Measurements from ENCODE around the gene MOB3A. TPM values are rescaled to one million over a fixed set of nuclear protein-coding genes. Genes with fewer than 3 reads are reported as not detected.
A peak's percentile ranks its signal among the peaks of the same experiment; 100 is the strongest.

Gene MOB3A
- total and polyA plus RNA-seq, 9 of the 15 experiments (the other 6 are each of a cell fraction or from before 2014, with no cell fraction given), result 1.1 to 24.1 (median 6.0) TPM

DNA sequence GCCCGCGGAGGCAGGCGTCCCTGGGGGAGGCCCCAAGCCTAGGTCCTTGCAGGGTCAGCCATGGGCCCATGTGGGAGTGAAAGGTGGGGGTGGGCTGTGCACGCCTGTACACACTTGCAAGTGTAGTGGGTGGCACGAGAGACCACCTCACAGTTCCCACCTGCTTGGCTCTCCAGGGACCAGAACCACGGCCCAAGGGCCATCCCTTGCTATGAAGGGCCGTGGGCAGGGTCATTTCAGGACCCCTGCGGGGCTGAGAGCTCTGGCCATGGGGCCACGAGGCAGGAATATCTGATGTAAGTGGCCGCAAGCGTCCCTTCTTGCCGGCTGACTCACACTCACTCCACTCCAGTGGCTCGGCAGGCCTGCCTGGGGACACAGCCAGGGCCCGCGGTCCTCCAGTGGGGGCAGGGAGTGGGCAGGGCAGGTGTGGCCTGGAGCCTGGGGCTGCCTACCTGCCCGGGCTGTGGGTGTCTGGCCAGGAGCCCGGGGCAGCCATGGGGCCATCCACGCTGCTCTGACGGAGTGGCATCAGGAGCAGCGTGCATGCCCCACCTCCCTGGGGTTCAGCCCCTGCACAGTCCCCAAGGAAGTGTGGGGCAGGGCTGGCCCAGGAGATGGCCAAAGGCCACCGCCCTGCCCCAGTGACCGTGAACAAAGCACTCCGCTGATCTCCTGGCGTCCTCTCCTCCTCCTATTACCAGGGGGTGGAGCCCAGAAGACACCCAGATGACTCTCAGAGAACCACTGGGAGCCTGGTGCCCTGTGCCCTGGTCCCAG is 36.5 kb downstream of the MOB3A start (continued):
- TF ChIP-seq KAT8 (IDR thresholded peaks at IDR 0.05; ENCODE audit: low read depth) (no peak), POU5F1 (IDR thresholded peaks at IDR 0.05; ENCODE audit: borderline replicate concordance, low read depth, low read length, partially characterized antibody) (no peak), SIN3B (IDR thresholded peaks at IDR 0.05; ENCODE audit: low read depth) (no peak; the same call in 1 of the 2 replicates), CBX3 (IDR thresholded peaks at IDR 0.05; ENCODE audit: borderline replicate concordance in 1 of 2, low read length in 2 of 2) (peak in 1 of 2 experiments; percentile 50; a peak in 2 of 3 replicates), CHD4 (IDR thresholded peaks at IDR 0.05; ENCODE audit: insufficient read depth, insufficient replicate concordance, low read depth, low read length, poor library complexity, severe bottlenecking) (no peak), RFX7 (CRISPR knock-in tag; IDR thresholded peaks at IDR 0.05) (no peak)
- TF ChIP-seq, protein P1, sequence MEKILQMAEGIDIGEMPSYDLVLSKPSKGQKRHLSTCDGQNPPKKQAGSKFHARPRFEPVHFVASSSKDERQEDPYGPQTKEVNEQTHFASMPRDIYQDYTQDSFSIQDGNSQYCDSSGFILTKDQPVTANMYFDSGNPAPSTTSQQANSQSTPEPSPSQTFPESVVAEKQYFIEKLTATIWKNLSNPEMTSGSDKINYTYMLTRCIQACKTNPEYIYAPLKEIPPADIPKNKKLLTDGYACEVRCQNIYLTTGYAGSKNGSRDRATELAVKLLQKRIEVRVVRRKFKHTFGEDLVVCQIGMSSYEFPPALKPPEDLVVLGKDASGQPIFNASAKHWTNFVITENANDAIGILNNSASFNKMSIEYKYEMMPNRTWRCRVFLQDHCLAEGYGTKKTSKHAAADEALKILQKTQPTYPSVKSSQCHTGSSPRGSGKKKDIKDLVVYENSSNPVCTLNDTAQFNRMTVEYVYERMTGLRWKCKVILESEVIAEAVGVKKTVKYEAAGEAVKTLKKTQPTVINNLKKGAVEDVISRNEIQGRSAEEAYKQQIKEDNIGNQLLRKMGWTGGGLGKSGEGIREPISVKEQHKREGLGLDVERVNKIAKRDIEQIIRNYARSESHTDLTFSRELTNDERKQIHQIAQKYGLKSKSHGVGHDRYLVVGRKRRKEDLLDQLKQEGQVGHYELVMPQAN (IDR thresholded peaks at IDR 0.05; ENCODE audit: borderline replicate concordance), result no peak
- TF ChIP-seq, protein P2, sequence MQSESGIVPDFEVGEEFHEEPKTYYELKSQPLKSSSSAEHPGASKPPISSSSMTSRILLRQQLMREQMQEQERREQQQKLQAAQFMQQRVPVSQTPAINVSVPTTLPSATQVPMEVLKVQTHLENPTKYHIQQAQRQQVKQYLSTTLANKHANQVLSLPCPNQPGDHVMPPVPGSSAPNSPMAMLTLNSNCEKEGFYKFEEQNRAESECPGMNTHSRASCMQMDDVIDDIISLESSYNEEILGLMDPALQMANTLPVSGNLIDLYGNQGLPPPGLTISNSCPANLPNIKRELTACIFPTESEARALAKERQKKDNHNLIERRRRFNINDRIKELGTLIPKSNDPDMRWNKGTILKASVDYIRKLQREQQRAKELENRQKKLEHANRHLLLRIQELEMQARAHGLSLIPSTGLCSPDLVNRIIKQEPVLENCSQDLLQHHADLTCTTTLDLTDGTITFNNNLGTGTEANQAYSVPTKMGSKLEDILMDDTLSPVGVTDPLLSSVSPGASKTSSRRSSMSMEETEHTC (IDR thresholded peaks at IDR 0.05), result 0 out of 2 replicates have a peak, but pooled peaks have one; percentile 64
- TF ChIP-seq, protein P3, sequence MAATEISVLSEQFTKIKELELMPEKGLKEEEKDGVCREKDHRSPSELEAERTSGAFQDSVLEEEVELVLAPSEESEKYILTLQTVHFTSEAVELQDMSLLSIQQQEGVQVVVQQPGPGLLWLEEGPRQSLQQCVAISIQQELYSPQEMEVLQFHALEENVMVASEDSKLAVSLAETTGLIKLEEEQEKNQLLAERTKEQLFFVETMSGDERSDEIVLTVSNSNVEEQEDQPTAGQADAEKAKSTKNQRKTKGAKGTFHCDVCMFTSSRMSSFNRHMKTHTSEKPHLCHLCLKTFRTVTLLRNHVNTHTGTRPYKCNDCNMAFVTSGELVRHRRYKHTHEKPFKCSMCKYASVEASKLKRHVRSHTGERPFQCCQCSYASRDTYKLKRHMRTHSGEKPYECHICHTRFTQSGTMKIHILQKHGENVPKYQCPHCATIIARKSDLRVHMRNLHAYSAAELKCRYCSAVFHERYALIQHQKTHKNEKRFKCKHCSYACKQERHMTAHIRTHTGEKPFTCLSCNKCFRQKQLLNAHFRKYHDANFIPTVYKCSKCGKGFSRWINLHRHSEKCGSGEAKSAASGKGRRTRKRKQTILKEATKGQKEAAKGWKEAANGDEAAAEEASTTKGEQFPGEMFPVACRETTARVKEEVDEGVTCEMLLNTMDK (IDR thresholded peaks at IDR 0.05; ENCODE audit: borderline replicate concordance, insufficient read depth, low read depth, low read length, poor library complexity, severe bottlenecking), result no peak
- TF ChIP-seq, protein P4, sequence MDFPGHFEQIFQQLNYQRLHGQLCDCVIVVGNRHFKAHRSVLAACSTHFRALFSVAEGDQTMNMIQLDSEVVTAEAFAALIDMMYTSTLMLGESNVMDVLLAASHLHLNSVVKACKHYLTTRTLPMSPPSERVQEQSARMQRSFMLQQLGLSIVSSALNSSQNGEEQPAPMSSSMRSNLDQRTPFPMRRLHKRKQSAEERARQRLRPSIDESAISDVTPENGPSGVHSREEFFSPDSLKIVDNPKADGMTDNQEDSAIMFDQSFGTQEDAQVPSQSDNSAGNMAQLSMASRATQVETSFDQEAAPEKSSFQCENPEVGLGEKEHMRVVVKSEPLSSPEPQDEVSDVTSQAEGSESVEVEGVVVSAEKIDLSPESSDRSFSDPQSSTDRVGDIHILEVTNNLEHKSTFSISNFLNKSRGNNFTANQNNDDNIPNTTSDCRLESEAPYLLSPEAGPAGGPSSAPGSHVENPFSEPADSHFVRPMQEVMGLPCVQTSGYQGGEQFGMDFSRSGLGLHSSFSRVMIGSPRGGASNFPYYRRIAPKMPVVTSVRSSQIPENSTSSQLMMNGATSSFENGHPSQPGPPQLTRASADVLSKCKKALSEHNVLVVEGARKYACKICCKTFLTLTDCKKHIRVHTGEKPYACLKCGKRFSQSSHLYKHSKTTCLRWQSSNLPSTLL (IDR thresholded peaks at IDR 0.05), result no peak
- TF ChIP-seq, protein P5, sequence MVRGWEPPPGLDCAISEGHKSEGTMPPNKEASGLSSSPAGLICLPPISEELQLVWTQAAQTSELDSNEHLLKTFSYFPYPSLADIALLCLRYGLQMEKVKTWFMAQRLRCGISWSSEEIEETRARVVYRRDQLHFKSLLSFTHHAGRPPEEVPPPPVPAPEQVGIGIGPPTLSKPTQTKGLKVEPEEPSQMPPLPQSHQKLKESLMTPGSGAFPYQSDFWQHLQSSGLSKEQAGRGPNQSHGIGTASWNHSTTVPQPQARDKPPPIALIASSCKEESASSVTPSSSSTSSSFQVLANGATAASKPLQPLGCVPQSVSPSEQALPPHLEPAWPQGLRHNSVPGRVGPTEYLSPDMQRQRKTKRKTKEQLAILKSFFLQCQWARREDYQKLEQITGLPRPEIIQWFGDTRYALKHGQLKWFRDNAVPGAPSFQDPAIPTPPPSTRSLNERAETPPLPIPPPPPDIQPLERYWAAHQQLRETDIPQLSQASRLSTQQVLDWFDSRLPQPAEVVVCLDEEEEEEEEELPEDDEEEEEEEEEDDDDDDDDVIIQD (CRISPR knock-in tag; IDR thresholded peaks at IDR 0.05), result peak; percentile 65; the same call in 1 of the 2 replicates
- TF ChIP-seq, protein P6, sequence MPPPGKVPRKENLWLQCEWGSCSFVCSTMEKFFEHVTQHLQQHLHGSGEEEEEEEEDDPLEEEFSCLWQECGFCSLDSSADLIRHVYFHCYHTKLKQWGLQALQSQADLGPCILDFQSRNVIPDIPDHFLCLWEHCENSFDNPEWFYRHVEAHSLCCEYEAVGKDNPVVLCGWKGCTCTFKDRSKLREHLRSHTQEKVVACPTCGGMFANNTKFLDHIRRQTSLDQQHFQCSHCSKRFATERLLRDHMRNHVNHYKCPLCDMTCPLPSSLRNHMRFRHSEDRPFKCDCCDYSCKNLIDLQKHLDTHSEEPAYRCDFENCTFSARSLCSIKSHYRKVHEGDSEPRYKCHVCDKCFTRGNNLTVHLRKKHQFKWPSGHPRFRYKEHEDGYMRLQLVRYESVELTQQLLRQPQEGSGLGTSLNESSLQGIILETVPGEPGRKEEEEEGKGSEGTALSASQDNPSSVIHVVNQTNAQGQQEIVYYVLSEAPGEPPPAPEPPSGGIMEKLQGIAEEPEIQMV (tag; conservative IDR thresholded peaks at IDR 0.05; ENCODE audit: low read depth), result no peak; the same call in none of the 2 replicates

Measured in K562 (cell line).